Thoracic aorta (tissue), 2 donors: ENCODE results near the gene RRM1. TPM values are rescaled to one million over a fixed set of nuclear protein-coding genes. Genes with fewer than 3 reads are reported as not detected.

Experiments
- ATAC-seq: fragments of 150-250 bp; one replicate; pipeline ENCODE4 v1.8.0; 2017; ENCODE audit warnings: low read depth; ENCODE audit not compliant: insufficient number of reproducible peaks, low FRiP score
- DNase-seq: peaks from one replicate; pipeline ENCODE4 v3.0.0-alpha.2; 2020; ENCODE audit warnings: low spot score
- H3K27ac ChIP-seq, 2 donors: fragments of 200-600 bp; sonication (generic); 1 replicate in 1 of 2; 2 replicates in 1 of 2; pipeline ENCODE4 v1.5.1; 2016; ENCODE audit warnings: mild to moderate bottlenecking in 2 of 2, moderate library complexity in 2 of 2
- H3K27me3 ChIP-seq: fragments of 200-600 bp; sonication (generic); replicated peaks from 2 replicates; pipeline ENCODE4 v1.6.0; 2016; ENCODE audit warnings: mild to moderate bottlenecking; ENCODE audit not compliant: insufficient read depth
- H3K36me3 ChIP-seq: fragments of 200-600 bp; sonication (generic); one replicate; pipeline ENCODE4 v1.5.1; 2016
- H3K4me1 ChIP-seq, 2 donors: fragments of 200-600 bp; sonication (generic); 1 replicate in 1 of 2; 2 replicates in 1 of 2; pipeline versions ENCODE4 v1.5.1 to v1.6.0; 2016; ENCODE audit warnings: low read depth in 2 of 2, mild to moderate bottlenecking in 1 of 2; ENCODE audit not compliant: control insufficient read depth in 1 of 2
- H3K4me3 ChIP-seq: fragments of 200-600 bp; sonication (generic); 2 replicates; pipeline ENCODE4 v1.5.1; 2016; ENCODE audit warnings: mild to moderate bottlenecking
- H3K9me3 ChIP-seq: fragments of 200-600 bp; sonication (generic); 2 replicates; pipeline ENCODE4 v1.5.1; 2016
- total RNA-seq, 2 donors: library from RNA; depleted of rRNA; stranded (reverse); fragments of >200 nt; gene quantifications; one replicate each; pipeline versions ENCODE4 v1.1.0 to v1.2.3, GENCODE V29; 2016
- TF ChIP-seq, protein P1 (sequence below): fragments of 200-600 bp; sonication (generic); IDR thresholded peaks from one replicate; pipeline ENCODE4 v1.5.1; 2019; ENCODE audit warnings: antibody characterized with exemption

Gene RRM1
- total RNA-seq, 2 donors from 2014 or later: 43.3 to 55.1 TPM

DNA sequence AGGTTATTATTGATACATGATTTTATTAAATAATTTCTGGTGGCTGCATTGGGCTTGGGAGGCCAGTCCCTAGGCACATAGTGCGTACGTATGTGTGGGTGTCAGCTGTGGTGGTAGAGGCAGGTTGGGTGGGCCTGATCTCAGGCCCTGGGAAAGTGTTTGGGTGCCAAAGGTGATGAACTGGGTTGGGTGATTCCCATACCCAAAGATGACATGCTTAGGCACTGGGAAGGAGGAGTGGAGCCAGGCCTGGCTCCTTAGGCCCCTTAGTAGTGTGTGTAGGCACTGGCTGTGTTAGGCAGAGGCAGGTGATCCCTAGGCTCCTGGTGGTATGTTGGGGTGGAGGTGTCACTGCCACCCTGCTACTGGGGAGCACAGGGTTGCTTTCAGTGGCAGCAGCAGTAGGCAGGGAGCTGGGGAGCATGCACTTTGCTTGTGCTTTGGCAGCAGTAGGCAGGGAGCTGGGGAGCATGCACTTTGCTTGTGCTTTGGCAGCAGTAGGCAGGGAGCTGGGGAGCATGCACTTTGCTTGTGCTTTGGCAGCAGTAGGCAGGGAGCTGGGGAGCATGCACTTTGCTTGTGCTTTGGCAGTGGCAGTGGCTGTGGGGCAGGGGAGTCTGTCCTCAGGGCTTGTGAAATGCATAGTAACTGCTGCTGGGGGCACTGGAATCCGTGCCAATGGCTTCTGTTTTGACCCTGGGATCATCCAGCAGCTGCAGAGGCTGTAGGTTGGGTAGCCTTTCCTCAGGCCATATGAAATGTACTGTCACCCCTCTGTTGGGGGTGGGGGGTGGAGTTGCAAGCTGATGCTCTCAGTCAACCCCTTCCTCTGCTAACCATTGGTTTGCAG lies 84.4 kb downstream of the RRM1 start:
- TF ChIP-seq, protein P1, sequence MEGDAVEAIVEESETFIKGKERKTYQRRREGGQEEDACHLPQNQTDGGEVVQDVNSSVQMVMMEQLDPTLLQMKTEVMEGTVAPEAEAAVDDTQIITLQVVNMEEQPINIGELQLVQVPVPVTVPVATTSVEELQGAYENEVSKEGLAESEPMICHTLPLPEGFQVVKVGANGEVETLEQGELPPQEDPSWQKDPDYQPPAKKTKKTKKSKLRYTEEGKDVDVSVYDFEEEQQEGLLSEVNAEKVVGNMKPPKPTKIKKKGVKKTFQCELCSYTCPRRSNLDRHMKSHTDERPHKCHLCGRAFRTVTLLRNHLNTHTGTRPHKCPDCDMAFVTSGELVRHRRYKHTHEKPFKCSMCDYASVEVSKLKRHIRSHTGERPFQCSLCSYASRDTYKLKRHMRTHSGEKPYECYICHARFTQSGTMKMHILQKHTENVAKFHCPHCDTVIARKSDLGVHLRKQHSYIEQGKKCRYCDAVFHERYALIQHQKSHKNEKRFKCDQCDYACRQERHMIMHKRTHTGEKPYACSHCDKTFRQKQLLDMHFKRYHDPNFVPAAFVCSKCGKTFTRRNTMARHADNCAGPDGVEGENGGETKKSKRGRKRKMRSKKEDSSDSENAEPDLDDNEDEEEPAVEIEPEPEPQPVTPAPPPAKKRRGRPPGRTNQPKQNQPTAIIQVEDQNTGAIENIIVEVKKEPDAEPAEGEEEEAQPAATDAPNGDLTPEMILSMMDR: no peak
- Histone ChIP-seq H3K27ac (no peak overlapping the region), H3K9me3 (no peaks in the 10 kb centered on the region), H3K36me3 (no peaks in the 10 kb centered on the region), H3K4me1 (no peaks in the 10 kb centered on the region), H3K4me3 (no peak overlapping the region), H3K27me3 (no peaks in the 10 kb centered on the region)
- no peak for ATAC-seq
- DNase-seq: no peak

DNA sequence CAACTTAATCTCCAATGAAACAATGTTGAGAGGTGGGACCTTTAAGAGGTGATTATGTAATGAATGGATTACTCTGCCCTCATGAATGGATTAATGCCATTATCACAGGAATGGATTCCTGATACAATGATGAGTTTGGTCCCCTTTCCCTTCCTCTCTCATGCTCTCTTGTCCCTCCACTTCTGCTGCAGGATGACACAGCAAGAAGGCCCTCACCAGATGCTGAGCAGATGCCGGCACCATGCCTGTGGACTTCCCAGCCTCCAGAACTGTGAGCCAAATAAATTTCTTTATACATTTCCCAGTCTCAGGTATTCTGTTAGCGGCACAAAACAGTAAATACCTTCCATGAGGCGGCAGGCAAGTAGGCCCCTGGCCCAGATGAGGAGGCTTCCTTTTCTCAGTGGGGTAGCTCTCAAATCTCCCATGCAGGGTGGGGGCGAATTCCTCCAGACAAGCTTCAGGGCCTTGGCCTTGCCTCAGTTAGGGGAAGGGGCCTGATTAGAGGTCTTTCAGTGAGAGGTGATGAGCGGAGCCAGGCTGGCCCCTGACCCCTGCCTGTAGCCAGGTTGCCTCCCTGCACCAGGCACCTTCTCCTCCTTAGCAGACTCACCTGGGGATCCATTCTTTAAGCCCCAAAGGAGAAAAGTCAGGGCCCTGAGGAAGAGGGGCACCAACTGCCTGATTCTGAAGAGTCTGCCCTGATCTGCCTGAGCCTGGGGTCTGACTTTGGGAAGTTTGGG lies 86.0 kb downstream of the RRM1 start:
- H3K27me3 ChIP-seq: no peaks in the 10 kb centered on the region
- no peaks in the 10 kb centered on the region for H3K36me3 ChIP-seq
- no peaks in the 10 kb centered on the region for H3K9me3 ChIP-seq
- TF ChIP-seq, protein P1: no peak
- no peak overlapping the region for H3K27ac ChIP-seq
- H3K4me1 ChIP-seq: no peaks in the 10 kb centered on the region
- DNase-seq (no peak), ATAC-seq (no peak)
- no peak overlapping the region for H3K4me3 ChIP-seq

DNA sequence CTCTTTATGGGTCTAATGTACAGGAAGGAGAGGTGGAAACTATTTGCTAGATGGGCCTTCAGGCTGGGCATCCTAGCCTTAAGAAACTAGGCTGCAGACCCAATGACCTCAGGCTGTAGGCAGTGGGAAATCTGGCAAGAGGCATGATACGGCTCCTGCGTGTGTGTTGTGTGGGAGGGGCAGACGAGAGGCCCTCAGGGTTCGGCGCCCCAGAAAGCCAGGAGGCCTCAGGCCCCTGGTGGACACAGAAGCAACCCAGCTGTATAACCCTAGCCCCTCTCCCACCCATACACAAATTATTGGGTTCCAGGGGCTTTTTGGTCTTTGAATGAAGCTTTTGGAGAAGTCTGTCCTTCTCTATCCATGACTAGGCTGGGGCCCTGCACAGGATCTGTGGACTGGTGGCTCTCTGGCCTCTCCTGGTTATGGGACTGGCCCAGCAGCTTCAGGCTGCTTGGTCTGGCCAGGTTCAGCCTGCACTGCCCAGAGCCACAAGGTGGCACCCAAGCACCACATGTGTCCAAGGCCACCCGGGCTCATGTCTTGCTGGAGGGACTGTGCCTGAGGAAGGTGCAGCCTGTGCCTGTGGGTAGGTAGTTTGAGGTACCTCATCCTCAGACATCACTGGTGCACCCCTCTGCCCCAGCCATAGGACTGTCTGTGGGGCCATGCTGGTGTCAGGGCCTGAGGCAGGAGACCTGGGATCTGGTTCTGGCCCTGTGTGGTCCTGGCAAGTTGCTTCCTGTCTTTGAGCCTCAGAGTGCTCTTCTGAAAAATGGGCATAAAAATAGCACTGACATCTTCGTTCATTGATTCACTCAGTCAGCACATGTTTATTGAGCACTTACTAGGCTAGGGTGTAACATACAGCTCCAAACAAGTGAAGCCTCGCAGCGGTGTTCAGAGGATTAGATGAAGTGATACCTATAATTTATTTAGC lies 87.5 kb downstream of the RRM1 start:
- DNase-seq (no peak), ATAC-seq (no peak)
- Histone ChIP-seq H3K27me3 (no peaks in the 10 kb centered on the region), H3K9me3 (no peaks in the 10 kb centered on the region), H3K4me1 (no peaks in the 10 kb centered on the region), H3K4me3 (no peak overlapping the region), H3K36me3 (no peaks in the 10 kb centered on the region), H3K27ac (no peak overlapping the region)
- TF ChIP-seq, protein P1: peak; percentile 47

DNA sequence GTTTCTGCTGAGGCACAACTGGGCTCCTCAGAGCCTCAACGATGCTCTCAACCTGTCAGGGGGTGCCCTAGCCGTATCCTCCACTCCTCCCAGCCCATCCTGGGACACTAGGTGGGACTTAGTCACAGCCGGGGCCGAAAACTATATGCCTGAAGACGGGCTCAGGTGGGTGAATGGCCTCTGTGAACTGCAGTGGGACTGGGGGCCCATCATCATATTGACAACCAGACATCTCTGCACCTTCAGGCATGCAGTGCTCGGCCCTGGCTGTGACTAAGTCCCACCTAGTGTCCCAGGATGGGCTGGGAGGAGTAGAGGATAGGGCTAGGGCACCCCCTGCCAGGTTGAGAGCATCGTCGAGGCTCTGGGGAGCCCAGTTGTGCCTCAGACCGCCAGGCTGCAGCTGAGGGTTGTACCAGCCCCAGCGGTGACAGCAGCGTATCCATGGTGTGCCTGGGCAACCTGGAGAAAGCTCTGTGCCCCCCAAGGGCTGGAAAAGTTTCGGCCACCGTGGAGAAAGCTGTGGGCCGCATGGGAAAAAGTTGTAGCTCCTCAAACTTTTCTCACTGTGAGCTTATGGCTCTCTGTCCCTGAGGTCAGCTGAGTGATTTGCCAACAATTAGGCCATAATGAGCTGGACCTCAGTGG lies 88.9 kb downstream of the RRM1 start:
- no peaks in the 10 kb centered on the region for H3K9me3 ChIP-seq
- ATAC-seq (no peak), DNase-seq (no peak)
- H3K4me3 ChIP-seq: no peak overlapping the region
- TF ChIP-seq, protein P1: no peak
- peaks cover 0 to 6% of the 10 kb centered on the region in 2 donors for H3K4me1 ChIP-seq
- H3K36me3 ChIP-seq: no peaks in the 10 kb centered on the region
- no peak overlapping the region for H3K27ac ChIP-seq
- H3K27me3 ChIP-seq: no peaks in the 10 kb centered on the region
